ENCODE data around the gene ATRAID. TPM values are rescaled to one million over a fixed set of nuclear protein-coding genes. Genes with fewer than 3 reads are reported as not detected.
A peak's percentile ranks its signal among the peaks of the same experiment; 100 is the strongest.
"Not testable (repeated sequence)": the region's sequence is repeated elsewhere in the genome, so short reads cannot be mapped to it uniquely, and the experiment has no call there.

ATRAID gene
- polyA plus RNA-seq, 3 donors, result 148 to 150 (median 148) TPM

GRCh38 chr2:27178469-27178868 lies 33.4 kb upstream of the ATRAID start:
- DNase-seq (ENCODE audit: extremely low read depth in 1 of 11, low read depth in 9 of 11, low spot score in 4 of 11), result no peak

DNA sequence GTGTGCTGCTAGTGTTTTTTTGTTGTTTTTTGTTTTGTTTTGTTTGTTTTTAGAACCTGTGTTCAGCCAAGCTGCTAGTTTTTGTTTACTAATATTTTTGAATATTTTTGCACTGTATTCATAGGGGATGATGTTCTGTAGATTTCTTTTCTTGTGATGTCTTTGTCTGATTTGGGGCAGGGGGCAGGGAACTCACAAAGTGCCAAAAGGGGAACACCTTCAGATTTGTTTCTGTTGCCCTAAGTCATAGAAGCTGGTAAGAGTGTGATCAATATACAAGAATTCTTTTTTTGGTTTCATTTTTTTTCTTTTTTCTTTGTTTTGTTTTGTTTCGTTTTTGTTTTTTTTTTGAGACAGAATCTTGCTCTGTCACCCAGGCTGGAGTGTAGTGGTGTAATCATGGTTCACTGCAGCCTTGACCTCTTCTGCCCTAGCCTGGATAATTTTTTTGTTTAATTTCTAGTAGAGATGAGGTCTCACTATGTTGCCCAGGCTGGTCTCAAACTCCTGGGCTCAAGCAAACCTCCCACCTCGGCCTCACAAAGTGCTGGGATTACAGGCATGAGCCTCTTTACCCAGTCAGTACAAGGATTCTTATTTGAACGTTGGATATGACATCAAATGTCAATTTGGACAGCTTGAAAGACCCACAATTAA lies 32.4 kb upstream of the ATRAID start:
- DNase-seq (ENCODE audit: extremely low read depth in 1 of 11, low read depth in 9 of 11, low spot score in 4 of 11), result no peak

DNA sequence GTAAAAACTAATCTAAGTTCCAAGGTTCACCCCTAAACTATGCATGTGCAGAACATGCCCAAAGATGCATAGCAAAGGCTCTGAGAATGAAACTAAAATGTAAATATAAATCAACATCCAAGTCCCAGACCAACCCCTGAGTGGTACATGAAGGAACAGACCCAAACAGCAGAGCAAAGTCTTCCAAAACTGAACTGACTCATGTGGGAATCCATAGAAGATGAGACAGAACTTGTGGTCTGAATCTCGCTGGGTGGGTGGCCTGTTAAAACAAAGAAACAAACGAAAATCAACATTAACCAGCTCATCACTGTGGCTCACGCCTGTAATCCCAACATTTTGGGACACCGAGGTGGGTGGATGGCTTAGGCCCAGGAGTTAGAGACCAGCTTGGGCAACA lies 29.5 kb upstream of the ATRAID start:
- no peak for DNase-seq (ENCODE audit: extremely low read depth in 1 of 11, low read depth in 9 of 11, low spot score in 4 of 11)

GRCh38 chr2:27184115-27184514 lies 27.7 kb upstream of the ATRAID start:
- DNase-seq (ENCODE audit: extremely low read depth in 1 of 11, low read depth in 9 of 11, low spot score in 4 of 11), result no peak

GRCh38 chr2:27185331-27186026 lies 26.4 kb upstream of the ATRAID start:
- no peak for DNase-seq (ENCODE audit: extremely low read depth in 1 of 11, low read depth in 9 of 11, low spot score in 4 of 11)

DNA sequence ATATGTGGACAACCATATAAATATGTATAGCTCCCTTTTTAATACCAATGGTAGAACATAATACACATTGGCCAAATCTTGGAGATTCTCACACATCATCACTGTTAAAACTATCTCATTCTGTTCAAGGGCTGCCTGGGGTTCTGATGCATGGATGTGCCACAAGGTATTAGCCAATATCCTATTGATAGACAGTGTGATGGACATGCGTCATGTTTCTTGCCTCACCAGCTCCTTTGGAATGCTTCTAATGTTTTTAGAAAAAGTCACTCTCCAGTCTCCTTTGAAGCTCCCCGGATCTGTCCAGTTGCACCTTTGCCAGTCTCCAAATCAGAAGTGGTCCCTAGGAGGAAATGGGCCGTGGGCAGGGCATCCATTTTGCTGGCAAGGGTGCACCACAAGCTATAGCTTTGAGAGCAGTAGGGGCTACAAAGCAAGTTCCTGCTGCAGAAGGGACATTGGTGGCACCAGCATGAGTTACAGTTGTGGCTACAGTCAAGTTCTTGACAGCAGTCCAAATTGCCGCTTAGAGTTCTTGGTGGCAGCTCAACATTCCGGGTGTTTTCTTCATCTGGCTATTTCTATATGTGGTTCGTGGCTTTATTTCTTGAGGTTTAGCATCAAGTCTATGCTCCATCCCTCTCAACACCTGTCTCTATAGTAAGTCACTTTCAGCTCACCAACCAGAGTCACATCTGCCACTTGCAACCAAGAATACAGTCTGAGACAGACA lies 25.1 kb upstream of the ATRAID start:
- no peak for DNase-seq (ENCODE audit: extremely low read depth in 1 of 11, low read depth in 9 of 11, low spot score in 4 of 11)

DNA sequence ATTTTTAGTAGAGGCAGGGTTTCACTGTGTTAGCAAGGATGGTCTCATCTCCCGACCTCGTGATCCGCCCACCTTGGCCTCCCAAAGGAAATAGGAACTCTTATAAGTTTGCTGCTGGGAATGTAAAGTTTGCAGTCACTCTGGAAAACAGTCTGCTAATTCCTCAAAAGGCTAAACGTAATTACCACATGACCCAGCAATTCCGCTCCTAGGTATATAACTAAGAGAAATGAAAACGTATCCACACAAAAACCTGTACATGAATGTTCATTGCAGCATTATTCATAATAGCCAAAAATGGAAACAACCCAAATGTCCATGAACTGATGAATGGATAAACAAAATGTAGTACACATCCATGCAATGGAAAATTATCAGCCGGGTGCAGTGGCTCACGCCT lies 21.9 kb upstream of the ATRAID start:
- no peak for DNase-seq (ENCODE audit: extremely low read depth in 1 of 11, low read depth in 9 of 11, low spot score in 4 of 11)

GRCh38 chr2:27191070-27191829 lies 20.6 kb upstream of the ATRAID start:
- DNase-seq (ENCODE audit: extremely low read depth in 1 of 11, low read depth in 9 of 11, low spot score in 4 of 11), result peak in 9 of 11 donors; percentile 31 to 54 (median 43)

GRCh38 chr2:27194538-27195354 lies 17.1 kb upstream of the ATRAID start:
- DNase-seq (ENCODE audit: extremely low read depth in 1 of 11, low read depth in 9 of 11, low spot score in 4 of 11), result no peak

DNA sequence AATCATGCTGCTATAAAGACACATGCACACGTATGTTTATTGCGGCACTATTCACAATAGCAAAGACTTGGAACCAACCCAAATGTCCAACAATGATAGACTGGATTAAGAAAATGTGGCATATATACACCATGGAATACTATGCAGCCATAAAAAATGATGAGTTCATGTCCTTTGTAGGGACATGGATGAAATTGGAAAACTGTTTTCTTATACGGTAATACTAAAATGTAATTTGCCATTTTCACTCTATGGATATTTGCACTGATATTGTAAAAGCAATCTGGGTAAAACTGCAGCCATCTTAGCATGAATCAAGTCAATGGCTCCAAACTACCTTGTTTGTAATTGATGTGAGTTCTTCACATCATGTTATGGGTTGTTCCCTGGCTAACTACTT lies 16.0 kb upstream of the ATRAID start:
- not testable (repeated sequence) for DNase-seq (ENCODE audit: extremely low read depth in 1 of 11, low read depth in 9 of 11, low spot score in 4 of 11)

- DNase-seq (ENCODE audit: extremely low read depth in 1 of 11, low read depth in 9 of 11, low spot score in 4 of 11), result not testable (repeated sequence)
These were observed 13.8 kb upstream of the ATRAID start for GRCh38 chr2:27198068-27198467.

DNA sequence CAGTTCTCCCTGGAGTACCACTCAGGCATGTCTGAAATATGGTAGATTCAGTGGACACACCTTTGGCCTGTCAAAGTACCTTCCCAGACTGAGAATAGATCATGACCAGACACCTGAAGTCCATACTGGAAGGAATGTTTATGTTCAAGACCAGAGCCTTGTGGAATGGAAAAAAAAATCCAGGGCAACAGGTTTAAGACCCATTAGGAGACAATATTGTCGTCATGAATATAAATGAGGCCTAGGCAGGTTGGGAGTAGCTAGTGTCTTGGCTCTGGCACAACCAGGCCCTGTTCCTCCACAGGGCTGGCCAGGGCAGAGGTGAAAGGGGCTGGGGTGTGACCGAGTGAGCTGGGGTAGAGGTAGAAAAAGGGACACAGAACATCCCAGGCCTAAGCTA lies 13.2 kb upstream of the ATRAID start:
- no peak for DNase-seq (ENCODE audit: extremely low read depth in 1 of 11, low read depth in 9 of 11, low spot score in 4 of 11)

DNA sequence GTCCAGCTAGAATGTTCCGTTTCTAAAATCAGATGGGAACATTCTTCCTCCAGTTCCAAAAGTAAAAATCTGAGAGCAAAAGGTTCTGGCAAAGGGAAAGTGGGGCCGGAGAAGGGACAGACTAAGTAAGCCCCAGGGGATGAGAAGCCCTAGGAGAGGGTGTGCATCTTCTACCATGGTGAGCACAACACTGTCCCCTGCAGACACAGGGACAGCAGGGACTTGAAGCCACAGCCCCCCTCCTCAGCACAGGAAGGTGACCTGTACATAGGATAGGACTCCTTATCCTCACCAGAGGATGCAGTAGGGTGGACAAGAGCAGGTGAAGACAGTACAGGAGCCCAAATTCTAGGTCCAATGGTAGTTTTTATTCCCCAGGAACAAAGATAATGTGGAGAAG lies 12.6 kb upstream of the ATRAID start:
- DNase-seq (ENCODE audit: extremely low read depth in 1 of 11, low read depth in 9 of 11, low spot score in 4 of 11), result no peak

DNA sequence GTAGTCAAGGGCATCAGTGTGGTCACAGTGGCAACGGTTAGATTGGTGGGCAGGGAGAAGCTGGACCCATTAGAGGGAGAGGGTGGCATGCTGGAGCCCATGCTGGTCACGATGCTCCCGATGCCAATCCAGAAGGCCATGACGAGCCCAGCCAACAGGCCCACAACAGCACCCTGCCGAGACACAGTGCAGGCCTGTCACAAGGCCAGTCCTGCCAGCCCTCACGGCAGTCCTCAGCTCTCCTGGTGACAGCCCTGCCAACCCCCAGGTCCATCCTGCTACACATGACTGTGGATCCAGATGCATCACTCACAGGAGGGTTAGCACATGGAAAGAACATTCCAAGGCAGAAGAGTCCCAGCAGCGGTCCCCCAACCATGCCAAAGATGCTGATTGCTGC lies 10.2 kb upstream of the ATRAID start:
- DNase-seq (ENCODE audit: extremely low read depth in 1 of 11, low read depth in 9 of 11, low spot score in 4 of 11), result no peak

- no peak for DNase-seq (ENCODE audit: extremely low read depth in 1 of 11, low read depth in 9 of 11, low spot score in 4 of 11)
These were observed 9.0 kb upstream of the ATRAID start for GRCh38 chr2:27202854-27203253.

DNA sequence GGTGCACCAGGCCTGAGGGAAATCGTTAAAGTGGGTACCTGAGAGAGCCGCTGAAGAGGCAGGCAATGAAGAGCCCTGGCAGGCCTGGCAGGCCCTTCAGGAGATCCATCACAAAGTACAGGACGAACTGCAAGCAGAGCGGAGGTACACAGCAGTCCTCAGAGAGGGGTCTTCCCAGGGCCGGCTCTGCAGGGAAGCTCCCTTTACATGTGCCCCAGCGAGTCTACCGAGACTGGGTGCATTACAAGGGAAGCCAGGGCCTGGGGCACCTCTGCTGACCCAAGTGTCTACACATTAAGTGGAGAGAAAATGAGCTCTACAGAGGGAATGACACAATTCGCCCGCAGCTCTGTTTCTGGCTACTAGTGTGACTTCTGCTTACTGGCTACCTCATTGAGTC lies 8.1 kb upstream of the ATRAID start:
- no peak for DNase-seq (ENCODE audit: extremely low read depth in 1 of 11, low read depth in 9 of 11, low spot score in 4 of 11)

GRCh38 chr2:27204566-27204965 lies 7.3 kb upstream of the ATRAID start:
- DNase-seq (ENCODE audit: extremely low read depth in 1 of 11, low read depth in 9 of 11, low spot score in 4 of 11), result no peak

DNA sequence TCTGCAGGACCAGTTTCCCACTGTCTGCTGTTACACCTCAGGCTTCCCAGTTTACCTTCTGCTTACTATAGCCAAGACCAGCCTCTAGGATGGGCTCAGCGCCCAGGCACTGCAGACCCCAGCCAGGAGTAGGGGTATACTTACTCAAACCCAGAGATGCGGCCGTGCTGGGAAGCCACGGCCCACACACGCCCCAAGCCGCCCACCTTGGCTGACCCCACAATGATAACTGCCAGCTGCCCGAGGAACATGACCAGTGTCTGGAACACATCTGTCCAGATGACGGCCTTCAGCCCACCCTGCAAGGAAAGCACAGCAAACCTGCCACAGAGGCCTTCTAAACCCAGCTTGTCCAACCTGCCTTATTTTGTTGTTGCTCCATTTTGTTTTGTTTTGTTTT lies 6.6 kb upstream of the ATRAID start:
- no peak for DNase-seq (ENCODE audit: extremely low read depth in 1 of 11, low read depth in 9 of 11, low spot score in 4 of 11)

DNA sequence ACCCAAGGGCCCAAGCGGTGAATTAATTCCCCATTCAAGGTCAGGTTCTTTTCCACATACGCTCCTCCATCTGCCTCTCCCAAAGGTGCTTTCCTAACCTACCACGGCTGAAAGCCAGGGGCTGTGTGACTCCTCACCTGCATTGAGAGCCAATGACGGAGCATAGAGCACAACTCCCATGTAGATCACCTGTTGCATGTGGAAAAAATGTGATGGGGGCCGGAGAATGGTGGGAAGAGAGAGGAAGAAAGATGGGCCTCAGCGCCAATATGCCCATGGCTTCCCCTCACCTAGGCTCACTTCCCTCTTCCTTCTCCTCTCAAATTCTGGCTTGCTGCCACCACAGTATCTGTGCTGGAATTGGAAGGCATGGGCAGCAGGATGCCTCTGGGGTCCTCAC lies 5.5 kb upstream of the ATRAID start:
- no peak for DNase-seq (ENCODE audit: extremely low read depth in 1 of 11, low read depth in 9 of 11, low spot score in 4 of 11)
